GM12891 (cell line): ENCODE results near the gene LIF.

ENCODE experiments used
- PAX5 ChIP-seq: IDR thresholded peaks from 2 replicates; pipeline ENCODE4 v1.6.1; 2011; ENCODE audit warnings: low read length, moderate library complexity, mild to moderate bottlenecking; ENCODE audit not compliant: insufficient read depth, severe bottlenecking
- POLR2A ChIP-seq: IDR thresholded peaks from 2 replicates; pipeline ENCODE4 v1.6.1; 2011; ENCODE audit warnings: low read depth, low read length, control low read depth
- POLR2AphosphoS5 ChIP-seq: IDR thresholded peaks from 2 replicates; pipeline ENCODE4 v1.6.1; 2011; ENCODE audit warnings: low read depth, low read length, control low read depth
- POU2F2 ChIP-seq: IDR thresholded peaks from 2 replicates; pipeline ENCODE4 v1.6.1; 2011; ENCODE audit warnings: low read depth, mild to moderate bottlenecking, control low read depth, low read length, moderate library complexity
- SPI1 ChIP-seq: IDR thresholded peaks from 2 replicates; pipeline ENCODE4 v1.6.1; 2011; ENCODE audit warnings: low read depth, low read length, control low read depth
- TAF1 ChIP-seq: IDR thresholded peaks from 2 replicates; pipeline ENCODE4 v1.6.1; 2011; ENCODE audit warnings: low read depth, low read length, control low read depth

- TF ChIP-seq POLR2A (no peak), POLR2AphosphoS5 (peak; percentile 24; the same call in 1 of the 2 replicates), POU2F2 (no peak), TAF1 (no peak), PAX5 (no peak), SPI1 (no peak)
Measured at GRCh38 chr22:30289980-30290313, 43.4 kb upstream of the LIF start.
